Stimulated activated memory B cell treated with anti-CD40 and anti-IgM and Interleukin-4, amounts not matched to agents 10 μg/mL and 1 μg/mL and 100 μg/mL, for 72 hours (primary cell): ENCODE data around the gene TACC2.

Experiments
- ATAC-seq: fragments of 150-1000 bp; cut with Tn5 transposase; 2 replicates; pipeline ENCODE4 v1.10.0; 2021
- H3K27ac Mint-ChIP-seq: one replicate; pipeline ENCODE4 v1.8.0; 2022; ENCODE audit warnings: mild to moderate bottlenecking, mixed read lengths
- H3K27me3 Mint-ChIP-seq: one replicate; pipeline ENCODE4 v1.8.0; 2022; ENCODE audit warnings: mixed read lengths
- H3K36me3 Mint-ChIP-seq: one replicate; pipeline ENCODE4 v1.8.0; 2022; ENCODE audit warnings: mixed read lengths
- H3K4me1 Mint-ChIP-seq: one replicate; pipeline ENCODE4 v1.8.0; 2022; ENCODE audit warnings: mixed read lengths
- H3K4me3 Mint-ChIP-seq: one replicate; pipeline ENCODE4 v1.8.0; 2022; ENCODE audit warnings: mild to moderate bottlenecking, moderate library complexity, mixed read lengths
- H3K9me3 Mint-ChIP-seq: one replicate; pipeline ENCODE4 v1.8.0; 2022; ENCODE audit warnings: mixed read lengths

TACC2 gene

GRCh38 chr10:122142641-122143237 is 153.8 kb downstream of the TACC2 start:
- H3K4me1 Mint-ChIP-seq = no peaks in the 10 kb centered on the region
- no peak for ATAC-seq
- no peak overlapping the region for H3K27ac Mint-ChIP-seq
- peaks cover 5% of the 10 kb centered on the region for H3K9me3 Mint-ChIP-seq
- no peak overlapping the region for H3K4me3 Mint-ChIP-seq
- H3K36me3 Mint-ChIP-seq = no peaks in the 10 kb centered on the region
- no peaks in the 10 kb centered on the region for H3K27me3 Mint-ChIP-seq

- Mint-ChIP-seq H3K4me1 (no peaks in the 10 kb centered on the region), H3K27ac (no peak overlapping the region), H3K27me3 (no peaks in the 10 kb centered on the region), H3K9me3 (peaks cover 5% of the 10 kb centered on the region), H3K36me3 (no peaks in the 10 kb centered on the region), H3K4me3 (no peak overlapping the region)
- no peak for ATAC-seq
Observed at GRCh38 chr10:122143238-122143841, 154.4 kb downstream of the TACC2 start.

GRCh38 chr10:122144199-122144598 is 155.2 kb downstream of the TACC2 start:
- Mint-ChIP-seq H3K4me1 (no peaks in the 10 kb centered on the region), H3K27ac (no peak overlapping the region), H3K36me3 (no peaks in the 10 kb centered on the region)

GRCh38 chr10:122145113-122145512 is 156.2 kb downstream of the TACC2 start:
- Mint-ChIP-seq H3K4me1 (no peaks in the 10 kb centered on the region), H3K27ac (no peak overlapping the region), H3K9me3 (peaks cover 5% of the 10 kb centered on the region), H3K36me3 (no peaks in the 10 kb centered on the region), H3K4me3 (no peak overlapping the region), H3K27me3 (peaks cover 8% of the 10 kb centered on the region)
- no peak for ATAC-seq

More at GRCh38 chr10:122144199-122144598, 155.2 kb downstream of the TACC2 start:
- H3K27me3 Mint-ChIP-seq = peaks cover 6% of the 10 kb centered on the region
- peaks cover 5% of the 10 kb centered on the region for H3K9me3 Mint-ChIP-seq
- H3K4me3 Mint-ChIP-seq = no peak overlapping the region
- ATAC-seq = no peak

GRCh38 chr10:122147663-122148062 is 158.7 kb downstream of the TACC2 start:
- ATAC-seq = no peak
- Mint-ChIP-seq H3K27ac (no peak overlapping the region), H3K4me1 (no peaks in the 10 kb centered on the region), H3K27me3 (peaks cover 23% of the 10 kb centered on the region), H3K9me3 (peaks cover 5% of the 10 kb centered on the region), H3K4me3 (no peak overlapping the region), H3K36me3 (no peaks in the 10 kb centered on the region)

- H3K4me3 Mint-ChIP-seq = no peak overlapping the region
- H3K27me3 Mint-ChIP-seq = peaks cover 23% of the 10 kb centered on the region
- no peaks in the 10 kb centered on the region for H3K36me3 Mint-ChIP-seq
Observed at GRCh38 chr10:122148876-122149560, 160.1 kb downstream of the TACC2 start.

GRCh38 chr10:122149561-122150505 is 160.9 kb downstream of the TACC2 start:
- Mint-ChIP-seq H3K27me3 (peaks cover 23% of the 10 kb centered on the region), H3K4me3 (no peak overlapping the region), H3K36me3 (no peaks in the 10 kb centered on the region), H3K9me3 (peaks cover 3% of the 10 kb centered on the region), H3K27ac (no peak overlapping the region), H3K4me1 (no peaks in the 10 kb centered on the region)
- ATAC-seq = no peak

More at GRCh38 chr10:122148876-122149560, 160.1 kb downstream of the TACC2 start:
- Mint-ChIP-seq H3K27ac (no peak overlapping the region), H3K4me1 (no peaks in the 10 kb centered on the region), H3K9me3 (peaks cover 5% of the 10 kb centered on the region)
- no peak for ATAC-seq

- no peak for ATAC-seq
- Mint-ChIP-seq H3K36me3 (no peaks in the 10 kb centered on the region), H3K27me3 (peaks cover 24% of the 10 kb centered on the region), H3K9me3 (no peaks in the 10 kb centered on the region), H3K27ac (no peak overlapping the region), H3K4me1 (no peaks in the 10 kb centered on the region), H3K4me3 (no peak overlapping the region)
Observed at GRCh38 chr10:122151121-122151694, 162.2 kb downstream of the TACC2 start.

- no peak overlapping the region for H3K4me3 Mint-ChIP-seq
- H3K36me3 Mint-ChIP-seq = no peaks in the 10 kb centered on the region
- no peak overlapping the region for H3K27ac Mint-ChIP-seq
- no peak for ATAC-seq
- H3K9me3 Mint-ChIP-seq = no peaks in the 10 kb centered on the region
- H3K27me3 Mint-ChIP-seq = peaks cover 37% of the 10 kb centered on the region
- no peaks in the 10 kb centered on the region for H3K4me1 Mint-ChIP-seq
Observed at GRCh38 chr10:122152544-122152943, 163.6 kb downstream of the TACC2 start.

- Mint-ChIP-seq H3K4me3 (no peak overlapping the region), H3K27me3 (peaks cover 45% of the 10 kb centered on the region), H3K36me3 (no peaks in the 10 kb centered on the region), H3K4me1 (no peaks in the 10 kb centered on the region), H3K27ac (no peak overlapping the region), H3K9me3 (no peaks in the 10 kb centered on the region)
- no peak for ATAC-seq
Observed at GRCh38 chr10:122154031-122154544, 165.1 kb downstream of the TACC2 start.

- Mint-ChIP-seq H3K27me3 (peaks cover 45% of the 10 kb centered on the region), H3K4me3 (no peak overlapping the region), H3K9me3 (no peaks in the 10 kb centered on the region), H3K36me3 (no peaks in the 10 kb centered on the region), H3K27ac (no peak overlapping the region), H3K4me1 (no peaks in the 10 kb centered on the region)
- ATAC-seq = no peak
Observed at GRCh38 chr10:122154545-122155366, 165.8 kb downstream of the TACC2 start.

- no peaks in the 10 kb centered on the region for H3K4me1 Mint-ChIP-seq
- H3K9me3 Mint-ChIP-seq = no peaks in the 10 kb centered on the region
- no peak overlapping the region for H3K4me3 Mint-ChIP-seq
- H3K27me3 Mint-ChIP-seq = peaks cover 56% of the 10 kb centered on the region
- H3K27ac Mint-ChIP-seq = no peak overlapping the region
- H3K36me3 Mint-ChIP-seq = no peaks in the 10 kb centered on the region
- no peak for ATAC-seq
Observed at GRCh38 chr10:122157451-122157850, 168.5 kb downstream of the TACC2 start.

GRCh38 chr10:122158362-122158761 is 169.4 kb downstream of the TACC2 start:
- peaks cover 65% of the 10 kb centered on the region for H3K27me3 Mint-ChIP-seq
- peaks cover 5% of the 10 kb centered on the region for H3K4me1 Mint-ChIP-seq
- H3K36me3 Mint-ChIP-seq = no peaks in the 10 kb centered on the region
- H3K4me3 Mint-ChIP-seq = no peak overlapping the region
- H3K9me3 Mint-ChIP-seq = no peaks in the 10 kb centered on the region
- no peak for ATAC-seq
- H3K27ac Mint-ChIP-seq = no peak overlapping the region
